WTC11 (cell line): Measurements from ENCODE around the gene ACTMAP.

Source experiments
- CTCF ChIP-seq: fragments of 200-600 bp; IDR thresholded peaks from 2 replicates; pipeline ENCODE4 v1.8.0; 2022; ENCODE audit warnings: antibody characterized with exemption
- E2F4 ChIP-seq: sonication (generic); formaldehyde crosslinking; IDR thresholded peaks from 2 replicates; pipeline ENCODE4 v1.8.1; 2022; ENCODE audit warnings: low read depth, mild to moderate bottlenecking, moderate library complexity, missing genetic modification reagents, borderline replicate concordance
- JUN ChIP-seq: sonication (generic); formaldehyde crosslinking; IDR thresholded peaks from 2 replicates; pipeline ENCODE4 v1.8.0; 2023; ENCODE audit warnings: mild to moderate bottlenecking, missing genetic modification reagents
- KAT7 ChIP-seq: sonication (generic); formaldehyde crosslinking; IDR thresholded peaks from 2 replicates; pipeline ENCODE4 v1.8.1; 2023; ENCODE audit warnings: missing genetic modification reagents, mild to moderate bottlenecking, borderline replicate concordance
- NR3C1 ChIP-seq: sonication (generic); formaldehyde crosslinking; conservative IDR thresholded peaks from 2 replicates; pipeline ENCODE4 v1.8.1; 2023; ENCODE audit warnings: low read depth, mild to moderate bottlenecking, missing genetic modification reagents
- ZNF532 ChIP-seq: fragments of 250-450 bp; sonication (Bioruptor Pico); IDR thresholded peaks from 2 replicates; pipeline ENCODE4 v1.9.0; 2021; ENCODE audit warnings: mild to moderate bottlenecking, borderline replicate concordance
- TF ChIP-seq, protein P1 (sequence below): sonication (generic); formaldehyde crosslinking; IDR thresholded peaks from 2 replicates; pipeline ENCODE4 v1.8.1; 2023; ENCODE audit warnings: mild to moderate bottlenecking, missing genetic modification reagents, moderate library complexity
- TF ChIP-seq, protein P2 (sequence below): sonication (generic); formaldehyde crosslinking; IDR thresholded peaks from 2 replicates; pipeline ENCODE4 v1.8.0; 2023; ENCODE audit warnings: missing genetic modification reagents
- TF ChIP-seq, protein P3 (sequence below): sonication (generic); formaldehyde crosslinking; IDR thresholded peaks from 2 replicates; pipeline ENCODE4 v1.8.1; 2023; ENCODE audit warnings: mild to moderate bottlenecking, missing genetic modification reagents, borderline replicate concordance

DNA sequence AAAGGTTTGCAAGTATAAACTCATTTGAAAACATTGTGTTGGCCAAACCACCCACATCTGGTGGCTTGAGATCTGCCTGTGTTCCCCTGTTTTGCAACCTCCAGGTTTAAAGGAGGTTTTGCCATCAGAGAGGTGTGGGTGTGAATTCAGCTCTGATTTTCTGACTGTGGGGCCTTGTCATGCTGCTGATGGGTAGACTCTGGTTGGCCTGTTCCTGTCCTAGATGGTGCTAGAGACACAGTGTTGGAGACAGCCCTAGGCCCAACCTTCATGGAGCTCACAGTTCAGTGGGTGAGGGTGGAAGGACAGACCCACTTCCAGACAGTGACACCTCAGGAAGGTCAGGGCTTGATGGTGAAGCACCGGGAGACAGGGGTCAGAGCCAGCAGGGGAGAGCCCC lies 35.2 kb upstream of the ACTMAP start:
- TF ChIP-seq CTCF (no peak), E2F4 (no peak), NR3C1 (no peak), JUN (CRISPR knock-in tag) (no peak), ZNF532 (CRISPR knock-in tag) (no peak), KAT7 (CRISPR knock-in tag) (no peak)
- TF ChIP-seq, protein P1, sequence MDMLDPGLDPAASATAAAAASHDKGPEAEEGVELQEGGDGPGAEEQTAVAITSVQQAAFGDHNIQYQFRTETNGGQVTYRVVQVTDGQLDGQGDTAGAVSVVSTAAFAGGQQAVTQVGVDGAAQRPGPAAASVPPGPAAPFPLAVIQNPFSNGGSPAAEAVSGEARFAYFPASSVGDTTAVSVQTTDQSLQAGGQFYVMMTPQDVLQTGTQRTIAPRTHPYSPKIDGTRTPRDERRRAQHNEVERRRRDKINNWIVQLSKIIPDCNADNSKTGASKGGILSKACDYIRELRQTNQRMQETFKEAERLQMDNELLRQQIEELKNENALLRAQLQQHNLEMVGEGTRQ (CRISPR knock-in tag): no peak
- TF ChIP-seq, protein P2, sequence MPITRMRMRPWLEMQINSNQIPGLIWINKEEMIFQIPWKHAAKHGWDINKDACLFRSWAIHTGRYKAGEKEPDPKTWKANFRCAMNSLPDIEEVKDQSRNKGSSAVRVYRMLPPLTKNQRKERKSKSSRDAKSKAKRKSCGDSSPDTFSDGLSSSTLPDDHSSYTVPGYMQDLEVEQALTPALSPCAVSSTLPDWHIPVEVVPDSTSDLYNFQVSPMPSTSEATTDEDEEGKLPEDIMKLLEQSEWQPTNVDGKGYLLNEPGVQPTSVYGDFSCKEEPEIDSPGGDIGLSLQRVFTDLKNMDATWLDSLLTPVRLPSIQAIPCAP (CRISPR knock-in tag): no peak
- TF ChIP-seq, protein P3, sequence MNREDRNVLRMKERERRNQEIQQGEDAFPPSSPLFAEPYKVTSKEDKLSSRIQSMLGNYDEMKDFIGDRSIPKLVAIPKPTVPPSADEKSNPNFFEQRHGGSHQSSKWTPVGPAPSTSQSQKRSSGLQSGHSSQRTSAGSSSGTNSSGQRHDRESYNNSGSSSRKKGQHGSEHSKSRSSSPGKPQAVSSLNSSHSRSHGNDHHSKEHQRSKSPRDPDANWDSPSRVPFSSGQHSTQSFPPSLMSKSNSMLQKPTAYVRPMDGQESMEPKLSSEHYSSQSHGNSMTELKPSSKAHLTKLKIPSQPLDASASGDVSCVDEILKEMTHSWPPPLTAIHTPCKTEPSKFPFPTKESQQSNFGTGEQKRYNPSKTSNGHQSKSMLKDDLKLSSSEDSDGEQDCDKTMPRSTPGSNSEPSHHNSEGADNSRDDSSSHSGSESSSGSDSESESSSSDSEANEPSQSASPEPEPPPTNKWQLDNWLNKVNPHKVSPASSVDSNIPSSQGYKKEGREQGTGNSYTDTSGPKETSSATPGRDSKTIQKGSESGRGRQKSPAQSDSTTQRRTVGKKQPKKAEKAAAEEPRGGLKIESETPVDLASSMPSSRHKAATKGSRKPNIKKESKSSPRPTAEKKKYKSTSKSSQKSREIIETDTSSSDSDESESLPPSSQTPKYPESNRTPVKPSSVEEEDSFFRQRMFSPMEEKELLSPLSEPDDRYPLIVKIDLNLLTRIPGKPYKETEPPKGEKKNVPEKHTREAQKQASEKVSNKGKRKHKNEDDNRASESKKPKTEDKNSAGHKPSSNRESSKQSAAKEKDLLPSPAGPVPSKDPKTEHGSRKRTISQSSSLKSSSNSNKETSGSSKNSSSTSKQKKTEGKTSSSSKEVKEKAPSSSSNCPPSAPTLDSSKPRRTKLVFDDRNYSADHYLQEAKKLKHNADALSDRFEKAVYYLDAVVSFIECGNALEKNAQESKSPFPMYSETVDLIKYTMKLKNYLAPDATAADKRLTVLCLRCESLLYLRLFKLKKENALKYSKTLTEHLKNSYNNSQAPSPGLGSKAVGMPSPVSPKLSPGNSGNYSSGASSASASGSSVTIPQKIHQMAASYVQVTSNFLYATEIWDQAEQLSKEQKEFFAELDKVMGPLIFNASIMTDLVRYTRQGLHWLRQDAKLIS (CRISPR knock-in tag): no peak
